ENCODE data around the gene CD70.

DNA sequence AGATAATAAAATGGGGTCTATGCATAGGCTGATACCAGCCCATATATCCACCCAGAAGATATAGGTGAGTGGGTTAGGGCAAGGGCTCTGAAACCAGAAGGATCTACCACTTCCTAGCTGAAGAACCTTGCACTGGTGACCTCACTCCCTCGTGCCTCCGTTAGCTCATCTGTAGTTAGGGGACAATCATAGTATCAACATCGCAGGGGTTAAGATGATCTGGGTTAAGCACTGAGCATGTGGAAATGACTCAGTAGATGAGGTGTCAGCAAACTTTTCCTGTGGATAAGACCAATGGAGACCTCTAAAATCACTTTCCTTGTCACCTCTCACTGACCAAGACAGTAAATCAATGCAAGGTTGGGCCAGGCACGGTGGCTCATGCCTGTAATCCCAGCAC is 48.5 kb upstream of the CD70 start:
- no peak for TF ChIP-seq TAF1 (IDR thresholded peaks at IDR 0.05; ENCODE audit: borderline replicate concordance, low read depth, low read length)
- no peak for TF ChIP-seq POLR2AphosphoS5 (IDR thresholded peaks at IDR 0.05; ENCODE audit: low read depth, low read length)
